WERI-Rb-1 (cell line): ENCODE measurements around the gene ABLIM2.

Experiments
- DNase-seq: peaks from one replicate; pipeline ENCODE4 v3.0.0-alpha.2; 2020
- H3K27ac ChIP-seq: fragments of 250-450 bp; sonication (Bioruptor Pico); 2 replicates; pipeline ENCODE4 v1.5.1; 2020; ENCODE audit warnings: mild to moderate bottlenecking, moderate library complexity
- H3K27me3 ChIP-seq: fragments of 250-450 bp; sonication (Bioruptor Pico); 2 replicates; pipeline ENCODE4 v1.5.1; 2021; ENCODE audit warnings: mild to moderate bottlenecking, low read depth, moderate library complexity; ENCODE audit not compliant: insufficient read depth, severe bottlenecking
- H3K36me3 ChIP-seq: fragments of 250-450 bp; sonication (Bioruptor Pico); 2 replicates; pipeline ENCODE4 v1.5.1; 2020; ENCODE audit warnings: mild to moderate bottlenecking, moderate library complexity
- H3K4me3 ChIP-seq: 2 replicates; pipeline ENCODE4 v1.5.1; 2011; ENCODE audit warnings: low read depth, mild to moderate bottlenecking, control low read depth, low read length
- H3K9me3 ChIP-seq: fragments of 250-450 bp; sonication (Bioruptor Pico); 2 replicates; pipeline ENCODE4 v1.5.1; 2021; ENCODE audit warnings: mild to moderate bottlenecking, moderate library complexity; ENCODE audit not compliant: severe bottlenecking
- TF ChIP-seq, protein P1 (sequence below): IDR thresholded peaks from 2 replicates; pipeline ENCODE4 v1.5.1; 2011; ENCODE audit warnings: low read depth, mild to moderate bottlenecking, control low read depth, inconsistent platforms, low read length

The ABLIM2 gene

DNA sequence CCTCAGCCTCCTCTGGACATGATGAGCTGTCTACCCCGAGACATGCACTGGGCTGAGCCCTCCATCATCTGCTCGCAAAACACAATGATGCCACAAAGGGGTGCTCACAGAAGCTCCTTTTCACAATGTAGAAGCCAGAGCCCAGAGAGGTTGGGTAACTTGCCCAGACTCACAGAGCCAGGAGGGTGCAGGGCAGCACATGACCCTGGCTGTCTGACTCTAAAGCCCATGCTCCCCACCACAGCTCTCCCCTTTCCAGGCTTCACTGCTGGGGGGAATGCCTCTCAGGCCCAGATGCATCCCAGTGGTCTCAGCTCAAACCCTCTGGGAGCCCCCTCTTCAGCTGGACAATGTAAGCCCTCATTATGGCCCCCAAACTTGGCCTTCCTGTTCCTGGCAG lies 120.5 kb downstream of the ABLIM2 start:
- Histone ChIP-seq H3K9me3 (no peaks in the 10 kb centered on the region), H3K27me3 (no peaks in the 10 kb centered on the region), H3K4me3 (no peak overlapping the region), H3K36me3 (no peaks in the 10 kb centered on the region), H3K27ac (no peak overlapping the region)
- TF ChIP-seq, protein P1, sequence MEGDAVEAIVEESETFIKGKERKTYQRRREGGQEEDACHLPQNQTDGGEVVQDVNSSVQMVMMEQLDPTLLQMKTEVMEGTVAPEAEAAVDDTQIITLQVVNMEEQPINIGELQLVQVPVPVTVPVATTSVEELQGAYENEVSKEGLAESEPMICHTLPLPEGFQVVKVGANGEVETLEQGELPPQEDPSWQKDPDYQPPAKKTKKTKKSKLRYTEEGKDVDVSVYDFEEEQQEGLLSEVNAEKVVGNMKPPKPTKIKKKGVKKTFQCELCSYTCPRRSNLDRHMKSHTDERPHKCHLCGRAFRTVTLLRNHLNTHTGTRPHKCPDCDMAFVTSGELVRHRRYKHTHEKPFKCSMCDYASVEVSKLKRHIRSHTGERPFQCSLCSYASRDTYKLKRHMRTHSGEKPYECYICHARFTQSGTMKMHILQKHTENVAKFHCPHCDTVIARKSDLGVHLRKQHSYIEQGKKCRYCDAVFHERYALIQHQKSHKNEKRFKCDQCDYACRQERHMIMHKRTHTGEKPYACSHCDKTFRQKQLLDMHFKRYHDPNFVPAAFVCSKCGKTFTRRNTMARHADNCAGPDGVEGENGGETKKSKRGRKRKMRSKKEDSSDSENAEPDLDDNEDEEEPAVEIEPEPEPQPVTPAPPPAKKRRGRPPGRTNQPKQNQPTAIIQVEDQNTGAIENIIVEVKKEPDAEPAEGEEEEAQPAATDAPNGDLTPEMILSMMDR: 0 out of 2 replicates have a peak, but pooled peaks have one; percentile 11
- DNase-seq: no peak

DNA sequence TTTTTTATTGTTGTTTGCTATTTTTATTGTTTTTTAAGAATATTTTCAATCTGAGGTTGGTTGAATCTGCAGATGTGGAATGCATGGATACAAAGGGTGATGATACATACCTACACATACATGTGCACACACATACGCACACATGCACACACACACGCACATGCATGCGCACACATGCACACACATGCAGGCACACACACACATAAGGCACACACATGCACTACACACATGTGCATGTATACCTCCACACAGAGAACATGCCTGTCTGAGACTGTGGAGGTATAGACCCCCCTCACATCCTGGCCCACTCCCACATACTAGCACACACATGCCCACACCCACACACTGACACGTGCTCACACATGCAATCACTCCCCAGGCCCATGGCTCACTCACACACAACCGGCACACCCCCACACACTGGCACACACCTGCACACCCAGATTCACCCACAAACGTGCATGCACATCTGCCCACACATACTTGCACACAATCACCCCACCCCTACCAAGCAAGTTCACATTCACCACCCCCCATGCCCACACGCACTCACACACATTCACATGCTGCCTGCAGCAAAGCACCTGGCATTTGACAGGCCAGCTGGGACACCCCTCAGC lies 121.4 kb downstream of the ABLIM2 start:
- Histone ChIP-seq H3K27me3 (no peaks in the 10 kb centered on the region), H3K4me3 (no peak overlapping the region), H3K27ac (no peak overlapping the region), H3K9me3 (no peaks in the 10 kb centered on the region), H3K36me3 (no peaks in the 10 kb centered on the region)
- TF ChIP-seq, protein P1: no peak
- no peak for DNase-seq

DNA sequence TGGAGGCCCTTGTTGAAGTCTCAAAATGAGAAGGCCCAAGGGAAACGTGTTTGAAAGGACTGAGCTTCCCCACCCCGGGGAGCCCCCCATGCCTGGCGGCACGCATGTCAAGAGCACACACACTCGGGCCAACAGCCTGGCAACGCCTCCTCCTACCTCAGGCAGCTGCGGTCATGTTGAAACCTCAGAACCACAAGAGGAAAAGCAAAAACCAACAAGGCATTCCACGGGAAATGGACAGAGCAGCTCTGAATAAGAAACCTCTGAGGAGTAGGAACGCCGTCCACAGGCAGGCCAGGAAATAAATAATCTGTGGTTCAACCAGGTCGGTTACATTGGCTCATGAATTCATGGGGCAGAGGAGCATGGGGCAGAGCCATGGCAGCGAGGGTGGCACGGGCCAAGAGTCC lies 123.2 kb downstream of the ABLIM2 start:
- no peak overlapping the region for H3K4me3 ChIP-seq
- H3K27me3 ChIP-seq: no peaks in the 10 kb centered on the region
- no peaks in the 10 kb centered on the region for H3K36me3 ChIP-seq
- no peak overlapping the region for H3K27ac ChIP-seq
- TF ChIP-seq, protein P1: no peak
- DNase-seq: no peak
- H3K9me3 ChIP-seq: no peaks in the 10 kb centered on the region

DNA sequence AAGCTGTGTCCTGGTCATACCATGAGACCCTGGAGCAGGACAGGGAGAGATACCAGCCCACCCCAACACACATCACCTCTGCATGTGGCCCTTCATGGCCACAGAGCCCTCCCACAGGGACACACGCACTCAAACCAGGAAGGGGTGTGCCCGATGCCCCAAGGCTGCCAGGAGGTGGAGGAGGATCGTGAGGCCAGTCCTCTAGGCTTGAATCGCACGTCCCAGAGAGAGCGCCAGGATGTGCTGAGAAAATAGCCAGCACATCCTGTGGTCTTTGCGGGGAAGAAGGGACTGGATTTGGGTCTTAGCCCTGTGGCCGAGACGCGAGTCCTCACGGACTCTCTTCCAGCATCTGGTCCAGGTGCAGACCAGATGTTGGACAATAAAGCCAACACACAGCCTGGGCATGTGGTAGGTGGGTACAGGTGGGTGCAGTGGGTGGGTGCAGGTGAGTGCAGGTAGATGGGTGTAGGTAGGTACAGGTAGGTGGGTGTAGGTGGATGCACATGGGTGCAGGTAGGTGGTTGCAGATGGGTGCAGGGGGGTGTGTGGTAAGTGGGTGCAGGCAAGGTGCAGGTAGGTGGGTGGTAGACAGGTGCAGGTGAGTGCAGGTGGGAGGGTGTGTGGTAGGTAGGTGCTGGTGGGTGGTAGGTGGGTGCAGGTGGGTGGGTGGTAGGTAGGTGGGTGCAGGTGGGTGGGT lies 124.6 kb downstream of the ABLIM2 start:
- H3K9me3 ChIP-seq: no peaks in the 10 kb centered on the region
- no peaks in the 10 kb centered on the region for H3K36me3 ChIP-seq
- no peak overlapping the region for H3K4me3 ChIP-seq
- no peak overlapping the region for H3K27ac ChIP-seq
- no peaks in the 10 kb centered on the region for H3K27me3 ChIP-seq
- TF ChIP-seq, protein P1: no peak
- DNase-seq: no peak

DNA sequence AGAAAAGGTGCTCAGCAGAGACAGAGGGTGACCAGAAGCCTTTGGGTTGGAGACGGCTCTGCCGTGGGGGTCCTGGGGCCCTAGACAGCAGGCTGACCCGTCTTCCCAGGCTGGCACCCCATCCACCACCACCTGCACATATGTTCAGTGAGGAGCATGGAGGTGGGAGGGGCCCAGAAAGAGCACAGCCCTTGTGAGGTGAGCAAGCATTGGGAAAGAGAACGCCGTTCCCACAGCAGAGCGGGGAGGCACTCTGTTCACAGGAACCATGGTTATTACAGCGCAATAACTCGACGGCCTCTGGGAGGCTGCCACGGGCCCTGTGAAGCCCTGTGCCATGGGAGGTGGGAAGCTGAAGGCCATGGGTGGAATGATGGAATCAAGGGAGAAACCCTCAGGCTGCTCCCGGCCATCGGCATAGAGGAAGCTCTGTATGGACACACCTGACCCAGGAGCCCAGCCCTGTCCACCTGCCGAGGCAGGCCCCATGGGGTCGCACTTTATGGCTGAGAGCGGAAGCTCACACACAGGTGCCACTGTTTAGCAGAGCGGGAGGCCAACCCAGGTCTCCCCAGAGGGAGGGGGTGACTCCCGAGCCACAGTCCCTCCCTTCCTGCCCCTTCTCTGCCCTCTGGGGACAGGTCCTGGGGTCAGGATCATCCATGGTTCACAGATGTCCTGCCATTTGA lies 125.4 kb downstream of the ABLIM2 start:
- H3K4me3 ChIP-seq: no peak overlapping the region
- TF ChIP-seq, protein P1: no peak
- DNase-seq: no peak
- H3K27me3 ChIP-seq: no peaks in the 10 kb centered on the region
- H3K9me3 ChIP-seq: no peaks in the 10 kb centered on the region
- no peak overlapping the region for H3K27ac ChIP-seq
- no peaks in the 10 kb centered on the region for H3K36me3 ChIP-seq
